HCT116 (cell line): Measurements from ENCODE around the gene LEMD1. TPM values are rescaled to one million over a fixed set of nuclear protein-coding genes. Genes with fewer than 3 reads are reported as not detected.

Experiments
- ATAC-seq: fragments of 200-7000 bp; cut with Tn5 transposase; 2 replicates; pipeline ENCODE4 v1.9.1; 2020; ENCODE audit warnings: mild to moderate bottlenecking, moderate library complexity
- BruUV-seq: library from RNA; stranded (reverse); fragments of 400-500 nt; replicated peaks from 2 replicates; lab custom pipeline; 2021; lab: Mats Ljungman, UMichigan
- CTCF ChIA-PET: fragments of 300-600 bp; sonication (Branson Sonifier 250); formaldehyde crosslinking; loops from one replicate; lab custom pipeline; 2021; ENCODE audit warnings: antibody characterized with exemption; lab: Charles Lee
- POLR2A ChIA-PET: fragments of 300-600, 350-600 bp; sonication (Branson Sonifier 250); formaldehyde crosslinking; loops from one replicate; lab custom pipeline; 2021; ENCODE audit warnings: antibody characterized with exemption; lab: Charles Lee
- RAD21 ChIA-PET, 2 experiments: fragments of 300-600 bp; sonication (Branson Sonifier 250); formaldehyde crosslinking; loops; one replicate each; lab custom pipeline; 2023; ENCODE audit warnings: low total read pairs in 2 of 2; ENCODE audit not compliant: uncharacterized antibody in 2 of 2, unreplicated experiment in 2 of 2, low non-redundant PET in 1 of 2; lab: Charles Lee
- DNase-seq: peaks from one replicate; pipeline ENCODE4 v3.0.0-alpha.2; 2010; ENCODE audit warnings: low read depth, low spot score
- H2AFZ ChIP-seq: fragments of 200-600 bp; shearing (Covaris generic), sonication (generic); 2 replicates; pipeline ENCODE4 v1.6.1; 2017; ENCODE audit warnings: low read depth, mixed run types, mixed read lengths, antibody characterized with exemption, low read length; ENCODE audit not compliant: poor library complexity, severe bottlenecking
- H3K27ac ChIP-seq: 2 replicates; pipeline ENCODE4 v1.5.1; 2012; ENCODE audit warnings: low read depth, low read length
- H3K27me3 ChIP-seq: fragments of 200-600 bp; sonication (generic); 2 replicates; pipeline ENCODE4 v1.6.1; 2016; ENCODE audit warnings: mixed run types, low read length, mixed read lengths; ENCODE audit not compliant: insufficient read depth
- H3K36me3 ChIP-seq, 2 experiments: fragments of 200-500 bp in 1 of 2; fragments of 200-600 bp in 1 of 2; sonication (Bioruptor generic) in 1 of 2; sonication (generic) in 1 of 2; 2 replicates each; pipeline versions ENCODE4 v1.5.1 to v1.6.1; 2014 to 2016; ENCODE audit warnings: low read length in 2 of 2, inconsistent platforms in 1 of 2, mixed read lengths in 1 of 2, mixed run types in 1 of 2; ENCODE audit not compliant: insufficient read depth in 2 of 2, control insufficient read depth in 1 of 2
- H3K4me1 ChIP-seq, 2 experiments: fragments of 200-600 bp in 1 of 2; sonication (generic) in 1 of 2; 2 replicates each; pipeline versions ENCODE4 v1.5.1 to v1.6.1; 2012 to 2017; ENCODE audit warnings: low read length in 2 of 2, inconsistent platforms in 1 of 2, mild to moderate bottlenecking in 1 of 2, mixed read lengths in 1 of 2, mixed run types in 1 of 2, moderate library complexity in 1 of 2; ENCODE audit not compliant: insufficient read depth in 2 of 2, control insufficient read depth in 1 of 2
- H3K4me2 ChIP-seq: fragments of 200-600 bp; sonication (generic); 2 replicates; pipeline ENCODE4 v1.6.1; 2017; ENCODE audit warnings: mixed run types, low read length, mixed read lengths
- H3K4me3 ChIP-seq, 2 experiments: fragments of 200-600 bp in 1 of 2; sonication (generic) in 1 of 2; replicated peaks in 1 of 2; 2 replicates each; pipeline ENCODE4 v1.5.1; 2011 to 2016; ENCODE audit warnings: low read length in 2 of 2, control low read depth in 1 of 2, low read depth in 1 of 2, mild to moderate bottlenecking in 1 of 2, mixed read lengths in 1 of 2, mixed run types in 1 of 2
- H3K79me2 ChIP-seq: fragments of 200-600 bp; sonication (generic); 2 replicates; pipeline ENCODE4 v1.6.1; 2017; ENCODE audit warnings: mild to moderate bottlenecking, mixed run types, low read length, moderate library complexity, mixed read lengths; ENCODE audit not compliant: insufficient read depth
- H3K9ac ChIP-seq: fragments of 200-600 bp; sonication (generic); 2 replicates; pipeline ENCODE4 v1.6.1; 2016; ENCODE audit warnings: low read length, mixed read lengths
- H3K9me2 ChIP-seq: fragments of 200-600 bp; sonication (generic), shearing (Covaris generic); 2 replicates; pipeline ENCODE4 v1.6.1; 2017; ENCODE audit warnings: mixed run types, mild to moderate bottlenecking, moderate library complexity; ENCODE audit not compliant: insufficient read depth
- H3K9me3 ChIP-seq, 2 experiments: fragments of 200-500 bp in 1 of 2; fragments of 200-600 bp in 1 of 2; sonication (Bioruptor generic) in 1 of 2; sonication (generic) in 1 of 2; 2 replicates each; pipeline ENCODE4 v1.6.1; 2014 to 2017; ENCODE audit warnings: low read length in 2 of 2, mixed read lengths in 2 of 2, inconsistent platforms in 1 of 2, low read depth in 1 of 2, mild to moderate bottlenecking in 1 of 2, mixed run types in 1 of 2, moderate library complexity in 1 of 2; ENCODE audit not compliant: control insufficient read depth in 1 of 2, insufficient read depth in 1 of 2
- H4K20me1 ChIP-seq: fragments of 200-600 bp; sonication (generic), shearing (Covaris generic); 2 replicates; pipeline ENCODE4 v1.6.1; 2017; ENCODE audit warnings: mixed run types, mild to moderate bottlenecking, moderate library complexity; ENCODE audit not compliant: insufficient read depth
- ATF3 ChIP-seq: IDR thresholded peaks from 2 replicates; pipeline ENCODE4 v1.6.1; 2012
- CTCF ChIP-seq, 3 experiments: fragments of 200-600 bp in 1 of 3; sonication (generic) in 1 of 3; IDR thresholded peaks in 2 of 3; conservative IDR thresholded peaks in 1 of 3; 2 replicates each; pipeline ENCODE4 v1.5.1; 2012 to 2017; ENCODE audit warnings: low read depth in 2 of 3, low read length in 2 of 3, antibody characterized with exemption in 1 of 3, borderline replicate concordance in 1 of 3, control low read depth in 1 of 3, mild to moderate bottlenecking in 1 of 3, mixed read lengths in 1 of 3, mixed run types in 1 of 3, moderate library complexity in 1 of 3; ENCODE audit not compliant: insufficient read depth in 1 of 3
- EGR1 ChIP-seq: IDR thresholded peaks from 2 replicates; pipeline ENCODE4 v1.6.1; 2012; ENCODE audit warnings: low read depth
- ELF1 ChIP-seq: IDR thresholded peaks from 2 replicates; pipeline ENCODE4 v1.6.1; 2012; ENCODE audit warnings: low read depth, borderline replicate concordance
- EZH2 ChIP-seq: fragments of 200-600 bp; sonication (generic); IDR thresholded peaks from 2 replicates; pipeline ENCODE4 v1.6.1; 2017; ENCODE audit warnings: antibody characterized with exemption, mixed run types
- FOSL1 ChIP-seq: IDR thresholded peaks from 2 replicates; pipeline ENCODE4 v1.6.1; 2012; ENCODE audit warnings: low read depth
- JUND ChIP-seq: IDR thresholded peaks from 2 replicates; pipeline ENCODE4 v1.6.1; 2012
- MAX ChIP-seq: IDR thresholded peaks from 2 replicates; pipeline ENCODE4 v1.6.1; 2012
- POLR2AphosphoS5 ChIP-seq: IDR thresholded peaks from 2 replicates; pipeline ENCODE4 v1.6.1; 2011; ENCODE audit warnings: mild to moderate bottlenecking, low read depth, low read length, moderate library complexity
- RAD21 ChIP-seq: IDR thresholded peaks from 2 replicates; pipeline ENCODE4 v1.6.1; 2012; ENCODE audit warnings: low read depth, mild to moderate bottlenecking
- REST ChIP-seq: IDR thresholded peaks from 2 replicates; pipeline ENCODE4 v1.6.1; 2012; ENCODE audit warnings: low read depth
- SIN3A ChIP-seq: IDR thresholded peaks from 2 replicates; pipeline ENCODE4 v1.6.1; 2012; ENCODE audit warnings: low read depth
- SP1 ChIP-seq: IDR thresholded peaks from 2 replicates; pipeline ENCODE4 v1.6.1; 2012; ENCODE audit warnings: low read depth
- SRF ChIP-seq: IDR thresholded peaks from 2 replicates; pipeline ENCODE4 v1.6.1; 2012; ENCODE audit warnings: low read depth
- TCF7L2 ChIP-seq: IDR thresholded peaks from 2 replicates; pipeline ENCODE4 v1.7.0; 2011; ENCODE audit warnings: borderline replicate concordance, inconsistent platforms; ENCODE audit not compliant: insufficient read depth, insufficient read length; ENCODE audit errors: extremely low read depth
- YY1 ChIP-seq: IDR thresholded peaks from 2 replicates; pipeline ENCODE4 v1.6.1; 2011; ENCODE audit warnings: low read length, low read depth, moderate library complexity, mild to moderate bottlenecking; ENCODE audit not compliant: insufficient replicate concordance; ENCODE audit errors: extremely low read depth
- ZBTB33 ChIP-seq: IDR thresholded peaks from 2 replicates; pipeline ENCODE4 v1.6.1; 2011; ENCODE audit warnings: mild to moderate bottlenecking, low read length, moderate library complexity; ENCODE audit not compliant: insufficient replicate concordance; ENCODE audit errors: extremely low read depth
- ZFX ChIP-seq: fragments of 450-650 bp; IDR thresholded peaks from 2 replicates; pipeline ENCODE4 v1.6.1; 2017
- ZNF274 ChIP-seq: fragments of 200-500 bp; sonication (Bioruptor generic); IDR thresholded peaks from 2 replicates; pipeline ENCODE4 v1.6.1; 2014; ENCODE audit warnings: mild to moderate bottlenecking, low read depth, low read length, inconsistent platforms
- intact Hi-C: fragments of 100-400 bp; cut with micrococcal nuclease; formaldehyde crosslinking; loops from 2 replicates; pipeline ENCODE4 v1.10.0; 2022
- total RNA-seq: library from RNA; stranded (reverse); gene quantifications from one replicate; pipeline ENCODE4 v1.2.1, GENCODE V29; 2021; ENCODE audit not compliant: unreplicated experiment

LEMD1 gene
- total RNA-seq, 1 experiment from 2014 or later, result 11.9 TPM

GRCh38 chr1:205356440-205357139 lies 65.3 kb downstream of the LEMD1 start, which contains the start of gene KLHDC8A:
KLHDC8A (minus strand) TSS chr1:205356922; CDS start chr1:205343604, 13,318 bp downstream.
- TF ChIP-seq ZNF274, result no peak
- no peak for TF ChIP-seq SIN3A
- TF ChIP-seq ATF3, result no peak
- TF ChIP-seq JUND, result no peak
- TF ChIP-seq EZH2, result no peak
- no peak for TF ChIP-seq YY1
- no peak for TF ChIP-seq SP1
- TF ChIP-seq CTCF (IDR thresholded peaks at IDR 0.05 in 2 of 3, conservative IDR thresholded peaks at IDR 0.05 in 1 of 3; ENCODE audit: borderline replicate concordance in 1 of 3, insufficient read depth in 1 of 3, low read depth in 2 of 3, low read length in 2 of 3), result no peak
- no peak for TF ChIP-seq REST
- no peak for TF ChIP-seq MAX
- TF ChIP-seq SRF, result no peak
- no peak for TF ChIP-seq POLR2AphosphoS5
- no peak for TF ChIP-seq EGR1
- no peak for TF ChIP-seq ZBTB33
- TF ChIP-seq TCF7L2, result no peak
- no peak for TF ChIP-seq ELF1
- no peak for TF ChIP-seq FOSL1
- TF ChIP-seq RAD21, result no peak
- TF ChIP-seq ZFX, result no peak
- no peak for DNase-seq
- no peak within 1 kb of the TSS for H3K27ac ChIP-seq
- H2AFZ ChIP-seq, result no peak within 1 kb of the TSS
- H3K9me2 ChIP-seq, result no peaks in the 10 kb centered on the region; the same call in 1 of the 2 replicates
- CTCF ChIA-PET, result no interaction called here
- no peaks in the 10 kb centered on the region for H3K79me2 ChIP-seq
- H4K20me1 ChIP-seq, result no peaks in the 10 kb centered on the region
- intact Hi-C loops, result no loop called here
- H3K9me3 ChIP-seq, result no peaks in the 10 kb centered on the region
- no peak within 1 kb of the TSS for H3K4me3 ChIP-seq
- ATAC-seq, result no peak
- no TSS peak for BruUV-seq
- no peak within 1 kb of the TSS for H3K9ac ChIP-seq
- no peak within 1 kb of the TSS for H3K4me2 ChIP-seq
- H3K4me1 ChIP-seq, result peaks cover 2 to 18% of the 10 kb centered on the region in 2 experiments; a peak in 3 of 4 replicates
- H3K36me3 ChIP-seq, result no peaks in the 10 kb centered on the region
- RAD21 ChIA-PET, result no interaction called here
- H3K27me3 ChIP-seq, result no peaks in the 10 kb centered on the region
- POLR2A ChIA-PET, result no interaction called here
